Fibroblast of skin of left quadriceps (primary cell): ENCODE measurements around the gene HOXB5.

Experiments
- DNase-seq, 2 experiments: peaks; one replicate each; pipeline ENCODE4 v3.0.0-alpha.2; 2013; ENCODE audit warnings: low read depth in 2 of 2

Gene HOXB5

DNA sequence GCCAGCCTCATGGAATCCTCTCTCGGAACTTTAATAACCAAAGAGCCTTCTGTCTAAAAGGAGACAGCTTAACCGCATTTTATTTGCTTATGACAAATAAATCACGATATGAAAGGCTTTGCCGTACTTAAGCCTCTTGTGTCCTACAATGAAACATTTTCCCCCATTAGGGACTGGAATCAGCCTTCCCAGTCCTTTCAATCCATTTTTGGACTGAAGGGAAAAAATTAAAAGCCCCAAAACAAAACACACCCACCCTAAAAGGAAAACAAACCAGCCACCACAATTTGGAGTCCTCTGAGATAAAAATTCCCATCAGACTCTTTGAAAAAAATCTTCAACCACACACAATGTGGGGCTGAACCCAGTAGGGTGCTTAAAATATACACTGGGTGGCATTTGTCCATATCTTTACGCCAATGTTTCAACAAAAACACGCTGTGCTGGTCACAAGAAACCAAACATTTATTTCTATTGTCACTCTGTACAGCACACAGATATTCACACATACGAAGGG is 18.5 kb downstream of the HOXB5 start:
- DNase-seq: peak; percentile 67 to 70

DNA sequence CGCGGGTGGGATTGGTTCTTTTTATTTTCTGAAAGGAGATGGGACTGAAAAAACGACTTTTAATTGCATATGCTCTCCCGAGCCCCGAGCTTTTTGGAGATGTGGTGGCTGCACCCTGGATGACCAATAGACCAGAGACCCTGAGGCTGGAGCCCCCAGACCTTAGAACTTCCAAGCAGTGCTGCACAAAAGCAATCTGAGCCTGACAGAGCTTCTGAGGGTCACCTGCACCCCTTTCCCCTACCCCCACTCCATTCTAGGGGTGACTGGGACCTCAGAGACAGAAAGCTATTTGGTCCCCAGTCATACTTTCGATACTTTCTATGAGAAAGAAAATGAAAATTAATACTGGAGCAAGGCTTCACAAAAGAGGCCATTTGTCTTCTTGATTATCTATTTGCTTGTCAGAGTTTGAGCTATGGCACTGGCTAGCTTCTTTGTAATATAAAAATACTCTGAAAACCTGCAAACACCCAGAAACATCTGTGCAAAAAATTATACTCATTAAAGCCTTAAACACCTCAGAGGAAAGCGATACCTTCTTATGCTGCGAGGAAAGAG is 19.0 kb downstream of the HOXB5 start:
- no peak for DNase-seq

DNA sequence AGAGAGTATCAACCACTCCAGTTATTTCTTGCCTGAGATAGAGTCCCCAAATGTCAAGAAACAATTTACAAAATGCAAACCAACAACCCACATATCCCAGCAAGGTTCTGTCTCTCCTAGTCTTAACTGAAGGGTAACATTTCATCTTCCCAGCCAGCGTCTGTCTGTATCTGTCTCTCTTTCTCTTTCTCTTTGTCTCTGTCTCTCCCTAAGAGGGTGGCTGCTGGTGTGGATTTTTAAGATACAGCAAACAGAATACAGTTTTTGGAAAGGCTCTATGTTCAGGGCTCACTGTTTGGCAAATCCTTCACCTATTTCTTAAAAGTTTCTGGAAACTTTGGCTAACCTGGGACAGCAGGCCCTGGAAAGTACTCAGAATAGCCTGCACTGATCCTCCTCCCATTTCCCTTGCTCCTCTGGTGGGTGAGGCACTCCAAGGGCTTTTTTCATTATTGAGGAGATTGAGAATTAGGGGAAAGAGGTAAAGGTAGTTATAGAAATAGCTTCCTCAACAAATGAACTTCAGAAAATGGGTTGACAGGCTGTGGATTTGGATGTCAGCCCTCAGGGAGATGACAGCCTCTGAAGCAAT is 21.7 kb downstream of the HOXB5 start:
- DNase-seq: no peak

DNA sequence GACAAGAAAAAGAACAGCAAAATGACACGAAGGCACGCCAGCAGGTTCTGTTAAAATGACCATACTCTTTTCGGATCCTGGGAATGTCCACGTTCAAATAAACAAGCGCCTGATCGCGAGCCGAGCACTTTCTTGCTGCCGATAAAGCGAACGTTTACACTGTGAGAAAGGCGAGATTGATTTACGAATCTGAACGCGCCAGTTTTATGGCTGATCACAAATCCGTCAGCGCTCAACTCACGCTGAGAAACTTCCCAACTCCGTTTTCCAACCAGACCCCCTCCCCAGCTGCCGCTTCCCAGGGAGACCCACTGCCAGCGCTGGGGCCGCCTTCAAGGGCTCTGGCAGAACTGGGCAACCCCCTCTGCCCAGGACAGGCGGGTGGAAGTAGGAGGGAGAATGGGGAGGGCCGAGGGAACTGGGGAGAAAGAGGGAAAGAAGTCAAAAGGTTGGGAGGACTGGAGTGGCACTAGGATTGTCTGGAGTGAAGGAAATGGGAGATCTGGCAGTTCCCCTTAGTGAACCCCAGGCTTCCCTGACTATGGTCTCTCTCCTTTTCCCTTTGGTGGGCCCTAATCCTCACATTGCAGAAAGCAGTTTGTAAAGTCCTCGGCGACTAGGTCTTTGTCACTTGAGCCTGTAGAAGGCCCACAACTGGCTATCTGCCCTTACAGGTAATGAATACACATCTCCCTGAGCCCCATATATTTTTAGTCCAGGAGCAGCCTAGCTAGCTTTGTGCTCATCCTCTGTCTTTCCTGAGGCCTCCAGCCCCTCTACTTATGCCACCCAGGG is 22.4 kb downstream of the HOXB5 start:
- DNase-seq: no peak

- no peak for DNase-seq
Measured at GRCh38 chr17:48570325-48571023, 23.1 kb downstream of the HOXB5 start.

GRCh38 chr17:48569674-48570324 is 23.8 kb downstream of the HOXB5 start:
- no peak for DNase-seq

- no peak for DNase-seq
Measured at GRCh38 chr17:48569240-48569582, 24.4 kb downstream of the HOXB5 start.

GRCh38 chr17:48568499-48569239 is 24.9 kb downstream of the HOXB5 start:
- peak in 1 of 2 experiments; percentile 62 for DNase-seq

- no peak for DNase-seq
Measured at GRCh38 chr17:48567646-48568354, 25.8 kb downstream of the HOXB5 start.

GRCh38 chr17:48567209-48567608 is 26.4 kb downstream of the HOXB5 start:
- no peak for DNase-seq

GRCh38 chr17:48566717-48567116 is 26.9 kb downstream of the HOXB5 start:
- DNase-seq: no peak

- no peak for DNase-seq
Measured at GRCh38 chr17:48565925-48566710, 27.5 kb downstream of the HOXB5 start.

DNA sequence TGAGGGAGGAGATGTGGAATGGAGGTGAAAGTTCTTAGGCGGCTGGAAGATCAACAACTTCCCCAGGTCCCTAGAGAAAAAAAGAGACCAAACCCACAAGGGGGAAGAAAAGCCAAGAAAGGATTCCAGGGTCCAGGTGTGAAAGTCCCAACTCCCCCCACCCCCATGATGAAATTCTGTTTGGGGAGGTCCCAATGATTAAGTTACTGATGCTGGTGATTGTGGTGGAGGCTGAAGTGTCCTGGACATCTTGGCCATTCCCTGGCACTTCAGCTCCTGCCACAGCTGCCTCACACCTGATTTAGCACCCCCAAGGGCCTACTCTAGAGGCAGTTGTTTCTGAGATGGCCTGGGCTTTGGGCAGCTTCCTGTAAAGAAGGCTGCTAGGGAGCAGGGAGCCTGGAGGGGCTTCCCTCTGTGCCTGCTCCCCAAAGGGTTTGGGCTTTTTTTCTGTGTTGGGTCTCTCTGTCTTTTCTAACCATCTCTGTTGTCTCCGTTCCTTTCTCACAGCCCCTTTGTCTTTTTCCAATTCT is 28.5 kb downstream of the HOXB5 start:
- no peak for DNase-seq

- DNase-seq: no peak
Measured at GRCh38 chr17:48564188-48565021, 29.2 kb downstream of the HOXB5 start.

DNA sequence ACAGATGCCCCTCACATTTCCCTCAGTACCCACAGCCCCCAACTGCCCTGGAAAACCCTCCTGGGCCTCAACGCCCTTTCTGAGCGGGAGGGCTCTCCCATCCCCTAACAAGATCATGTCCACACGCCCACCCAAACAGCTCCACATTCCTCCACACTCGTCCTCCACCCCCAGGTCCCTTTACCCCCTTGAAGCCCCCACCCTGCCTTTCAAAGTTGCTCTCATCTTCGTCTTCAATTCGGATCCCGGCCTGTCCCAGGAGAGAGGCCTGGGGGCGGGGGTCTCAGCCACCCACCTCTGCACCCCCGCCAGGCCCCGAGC is 29.8 kb downstream of the HOXB5 start:
- no peak for DNase-seq

DNA sequence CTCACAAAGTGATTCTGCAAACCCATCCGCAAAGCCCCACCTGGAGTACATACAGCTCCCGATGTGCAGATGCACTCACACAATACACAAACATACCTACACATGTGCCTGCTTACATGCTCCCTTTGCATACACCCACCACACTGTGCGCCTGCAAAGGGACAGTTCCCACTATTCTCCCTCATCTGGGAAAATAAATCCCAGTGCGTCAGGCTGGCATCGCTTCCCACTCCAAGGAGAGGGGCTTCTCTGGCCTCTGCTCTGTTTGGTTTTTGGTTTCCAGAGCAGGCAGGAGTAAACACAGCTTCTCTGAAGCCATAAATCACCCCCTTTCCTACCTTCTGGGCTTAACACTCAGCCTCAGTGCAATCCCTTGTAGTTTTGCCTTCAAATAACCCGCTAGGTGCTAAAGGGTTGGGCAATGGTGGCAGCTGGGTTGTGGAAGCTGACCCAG is 30.2 kb downstream of the HOXB5 start:
- no peak for DNase-seq

DNA sequence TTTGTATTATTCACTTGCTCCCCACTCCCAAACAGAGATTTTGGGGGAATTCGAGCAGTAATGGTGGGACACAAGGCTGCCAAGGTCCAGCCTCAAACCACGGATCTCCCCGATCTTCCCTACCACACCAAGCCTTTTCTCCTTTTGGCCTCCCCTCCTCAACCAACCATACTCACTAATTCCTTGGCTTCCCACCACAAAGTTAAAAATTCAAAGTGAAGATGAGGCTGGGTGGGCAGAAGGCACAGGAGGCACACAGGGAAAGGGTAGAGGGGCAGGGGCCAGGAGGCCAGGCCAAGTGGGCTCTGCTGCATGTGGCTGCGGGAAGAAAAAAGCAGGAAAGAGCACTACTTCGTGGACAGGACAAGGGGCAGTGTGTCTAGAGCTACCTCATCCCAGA is 30.6 kb downstream of the HOXB5 start:
- DNase-seq: no peak
